H1 (cell line): ENCODE data around the gene PRICKLE1. TPM values are rescaled to one million over a fixed set of nuclear protein-coding genes. Genes with fewer than 3 reads are reported as not detected.

Experiments used
- CTCF ChIA-PET: fragments of 300-600 bp; sonication (Branson Sonifier 250); formaldehyde crosslinking; loops from one replicate; lab custom pipeline; 2021; ENCODE audit not compliant: partially characterized antibody; lab: Charles Lee
- POLR2A ChIA-PET: fragments of 300-600 bp; sonication (Branson Sonifier 250); formaldehyde crosslinking; loops from one replicate; lab custom pipeline; 2021; ENCODE audit warnings: inconsistent platforms; ENCODE audit not compliant: partially characterized antibody; lab: Charles Lee
- DNase-seq, 2 experiments: peaks; one replicate each; pipeline versions ENCODE4 v3.0.0 to v3.0.0-alpha.2; 2010 to 2022; ENCODE audit warnings: low spot score in 2 of 2, low read depth in 1 of 2, mixed read lengths in 1 of 2
- FAIRE-seq: peaks from 2 replicates; lab custom pipeline; 2011; peaks lifted over from hg19 to GRCh38; lab: Jason Lieb, UNC
- H2AFZ ChIP-seq: 2 replicates; pipeline ENCODE4 v1.8.1; 2012; ENCODE audit warnings: low read length, inconsistent platforms
- H2AK5ac ChIP-seq: 2 replicates; pipeline ENCODE4 v1.6.1; 2013; ENCODE audit warnings: low read depth, low read length
- H2BK120ac ChIP-seq: replicated peaks from 2 replicates; pipeline ENCODE3; 2013; ENCODE audit warnings: low read depth, low read length, inconsistent platforms
- H2BK12ac ChIP-seq: 2 replicates; pipeline ENCODE4 v1.6.1; 2013; ENCODE audit warnings: low read depth, low read length
- H2BK15ac ChIP-seq: 2 replicates; pipeline ENCODE4 v1.6.1; 2013; ENCODE audit warnings: low read length
- H2BK20ac ChIP-seq: 2 replicates; pipeline ENCODE4 v1.6.1; 2013; ENCODE audit warnings: low read length
- H2BK5ac ChIP-seq: 2 replicates; pipeline ENCODE4 v1.6.1; 2013; ENCODE audit warnings: low read depth, low read length
- H3K14ac ChIP-seq: 2 replicates; pipeline ENCODE4 v1.6.1; 2013; ENCODE audit warnings: inconsistent platforms; ENCODE audit not compliant: insufficient read length
- H3K18ac ChIP-seq: 2 replicates; pipeline ENCODE4 v1.6.1; 2013; ENCODE audit warnings: low read length; ENCODE audit errors: extremely low read depth
- H3K23ac ChIP-seq: 2 replicates; pipeline ENCODE4 v1.6.1; 2013; ENCODE audit warnings: inconsistent platforms; ENCODE audit not compliant: insufficient read length
- H3K23me2 ChIP-seq: 2 replicates; pipeline ENCODE4 v1.6.1; 2013; ENCODE audit warnings: low read depth, low read length
- H3K27ac ChIP-seq: 2 replicates; pipeline ENCODE4 v1.6.1; 2011; ENCODE audit warnings: low read depth, low read length, inconsistent platforms
- H3K27me3 ChIP-seq, 4 experiments: replicated peaks in 1 of 4; 1 replicate in 1 of 4; 2 replicates in 3 of 4; pipeline versions ENCODE4 v1.6.1 to v1.8.1; 2011 to 2013; ENCODE audit warnings: low read length in 3 of 4, mild to moderate bottlenecking in 3 of 4, inconsistent platforms in 2 of 4, mixed read lengths in 2 of 4, moderate library complexity in 1 of 4; ENCODE audit not compliant: control insufficient read depth in 3 of 4, insufficient read depth in 3 of 4; ENCODE audit errors: extremely low read depth in 1 of 4
- H3K36me3 ChIP-seq, 4 experiments: 2 replicates each; pipeline versions ENCODE4 v1.6.1 to v1.8.1; 2011 to 2013; ENCODE audit warnings: mild to moderate bottlenecking in 4 of 4, low read length in 3 of 4, moderate library complexity in 2 of 4, control low read depth in 1 of 4, inconsistent platforms in 1 of 4; ENCODE audit not compliant: insufficient read depth in 4 of 4, control insufficient read depth in 2 of 4
- H3K4ac ChIP-seq: replicated peaks from 2 replicates; pipeline ENCODE3; 2013; ENCODE audit warnings: low read length, low read depth, mixed read lengths, inconsistent platforms; ENCODE audit not compliant: insufficient read length
- H3K4me1 ChIP-seq, 4 experiments: replicated peaks in 1 of 4; 1 replicate in 1 of 4; 2 replicates in 3 of 4; pipeline versions ENCODE4 v1.6.1 to v1.8.1; 2011 to 2013; ENCODE audit warnings: low read length in 3 of 4, inconsistent platforms in 2 of 4, mixed read lengths in 1 of 4; ENCODE audit not compliant: insufficient read depth in 4 of 4, control insufficient read depth in 3 of 4
- H3K4me2 ChIP-seq, 2 experiments: 2 replicates each; pipeline versions ENCODE4 v1.6.1 to v1.8.1; 2011 to 2013; ENCODE audit warnings: low read depth in 2 of 2, low read length in 2 of 2, control low read depth in 1 of 2, inconsistent platforms in 1 of 2, mild to moderate bottlenecking in 1 of 2; ENCODE audit not compliant: insufficient read depth in 1 of 2
- H3K4me3 ChIP-seq, 4 experiments: fragments of 200-600, 300-600 bp in 1 of 4; sonication (generic), shearing (Covaris generic), sonication (Bioruptor Twin) in 1 of 4; 2 replicates each; pipeline versions ENCODE4 v1.5.1 to v1.8.1; 2011 to 2016; ENCODE audit warnings: low read length in 4 of 4, low read depth in 3 of 4, control low read depth in 2 of 4, inconsistent platforms in 2 of 4, mild to moderate bottlenecking in 2 of 4, mixed read lengths in 1 of 4, moderate library complexity in 1 of 4; ENCODE audit not compliant: insufficient read depth in 2 of 4; ENCODE audit errors: extremely low read depth in 1 of 4
- H3K56ac ChIP-seq: replicated peaks from 2 replicates; pipeline ENCODE3; 2013; ENCODE audit warnings: low read depth, mild to moderate bottlenecking, mixed read lengths, low read length, inconsistent platforms; ENCODE audit not compliant: insufficient read length
- H3K79me1 ChIP-seq: 2 replicates; pipeline ENCODE4 v1.6.1; 2013; ENCODE audit warnings: low read depth, low read length, control low read depth
- H3K79me2 ChIP-seq, 2 experiments: 2 replicates each; pipeline versions ENCODE4 v1.6.1 to v1.8.1; 2012 to 2013; ENCODE audit warnings: low read length in 2 of 2, mild to moderate bottlenecking in 2 of 2, inconsistent platforms in 1 of 2; ENCODE audit not compliant: insufficient read depth in 2 of 2, control insufficient read depth in 1 of 2
- H3K9ac ChIP-seq, 4 experiments: replicated peaks in 1 of 4; 1 replicate in 1 of 4; 2 replicates in 3 of 4; pipeline versions ENCODE4 v1.6.1 to v1.8.1; 2011 to 2013; ENCODE audit warnings: low read depth in 3 of 4, low read length in 3 of 4, control low read depth in 2 of 4, mild to moderate bottlenecking in 2 of 4, moderate library complexity in 2 of 4, inconsistent platforms in 1 of 4; ENCODE audit errors: extremely low read depth in 1 of 4
- H3K9me3 ChIP-seq, 2 experiments: 2 replicates each; pipeline versions ENCODE4 v1.6.1 to v1.8.1; 2012 to 2013; ENCODE audit warnings: mild to moderate bottlenecking in 2 of 2, moderate library complexity in 2 of 2, control low read depth in 1 of 2, inconsistent platforms in 1 of 2, low read depth in 1 of 2, low read length in 1 of 2, mixed read lengths in 1 of 2; ENCODE audit not compliant: insufficient read depth in 2 of 2
- H4K20me1 ChIP-seq, 2 experiments: replicated peaks in 1 of 2; 2 replicates each; pipeline versions ENCODE3 to v1.8.1; 2011 to 2013; ENCODE audit warnings: inconsistent platforms in 2 of 2, low read length in 2 of 2, mild to moderate bottlenecking in 1 of 2; ENCODE audit not compliant: insufficient read depth in 2 of 2, control insufficient read depth in 1 of 2
- H4K5ac ChIP-seq: 2 replicates; pipeline ENCODE4 v1.6.1; 2013; ENCODE audit warnings: low read length, low read depth, mixed read lengths, inconsistent platforms; ENCODE audit not compliant: insufficient read length
- H4K8ac ChIP-seq: 2 replicates; pipeline ENCODE4 v1.8.0; 2013; ENCODE audit warnings: mild to moderate bottlenecking, moderate library complexity, low read length, inconsistent platforms; ENCODE audit not compliant: insufficient read depth; ENCODE audit errors: extremely low read depth
- H4K91ac ChIP-seq: replicated peaks from 2 replicates; pipeline ENCODE3; 2013; ENCODE audit warnings: low read length, mixed read lengths, inconsistent platforms; ENCODE audit not compliant: insufficient read length
- ATF2 ChIP-seq: IDR thresholded peaks from 2 replicates; pipeline ENCODE4 v1.6.1; 2012; ENCODE audit warnings: low read length, inconsistent platforms
- CBX5 ChIP-seq: fragments of 300-800, 300-1000 bp; sonication (generic); IDR thresholded peaks from 2 replicates; pipeline ENCODE4 v1.7.1; 2016; ENCODE audit warnings: antibody characterized with exemption, low read length, low read depth
- CHD1 ChIP-seq: IDR thresholded peaks from 2 replicates; pipeline ENCODE4 v1.6.1; 2012; ENCODE audit warnings: low read depth, low read length, improper control_type of control experiment
- CHD2 ChIP-seq: IDR thresholded peaks from 2 replicates; pipeline ENCODE4 v1.6.1; 2012; ENCODE audit warnings: low read length, improper control_type of control experiment
- CTBP2 ChIP-seq: IDR thresholded peaks from 2 replicates; pipeline ENCODE4 v1.7.0; 2011; ENCODE audit warnings: borderline replicate concordance, mild to moderate bottlenecking, moderate library complexity, mixed read lengths, low read length; ENCODE audit not compliant: insufficient read depth, insufficient read length
- FOSL1 ChIP-seq: IDR thresholded peaks from 2 replicates; pipeline ENCODE4 v1.6.1; 2011; ENCODE audit warnings: mild to moderate bottlenecking, low read depth, low read length, moderate library complexity; ENCODE audit not compliant: insufficient read depth
- PHF8 ChIP-seq: fragments of 200-600 bp; sonication (generic); conservative IDR thresholded peaks from 2 replicates; pipeline ENCODE4 v1.7.1; 2012; ENCODE audit warnings: low read depth, mild to moderate bottlenecking, inconsistent platforms, low read length, moderate library complexity
- RFX5 ChIP-seq: IDR thresholded peaks from 2 replicates; pipeline ENCODE4 v1.6.1; 2011; ENCODE audit warnings: low read depth, low read length, improper control_type of control experiment, borderline replicate concordance
- SP1 ChIP-seq: IDR thresholded peaks from 2 replicates; pipeline ENCODE4 v1.6.1; 2011; ENCODE audit warnings: low read depth, low read length
- SUZ12 ChIP-seq: fragments of 200-600 bp; sonication (generic); IDR thresholded peaks from 2 replicates; pipeline ENCODE4 v1.6.1; 2012; ENCODE audit warnings: mild to moderate bottlenecking, inconsistent platforms, low read length, moderate library complexity, mixed read lengths
- USF2 ChIP-seq: IDR thresholded peaks from 2 replicates; pipeline ENCODE4 v1.6.1; 2011; ENCODE audit warnings: low read length, improper control_type of control experiment
- WGBS, 2 experiments: shearing (Covaris generic) in 1 of 2; methylation state at CpG; one replicate each; pipeline versions ENCODE4 v1.1.6 to v1.1.7; 2013 to 2015; ENCODE audit warnings: low lambda C conversion rate in 2 of 2, mixed read lengths in 2 of 2, inconsistent platforms in 1 of 2, low coverage in 1 of 2, missing lambda C conversion rate in 1 of 2; ENCODE audit not compliant: insufficient replicate concordance in 2 of 2, insufficient coverage in 1 of 2, insufficient read length in 1 of 2; ENCODE audit errors: extremely low coverage in 1 of 2, missing lambda C conversion rate in 1 of 2; 5-methylcytosine and 5-hydroxymethylcytosine counted together
- polyA plus RNA-seq, 7 experiments: library from polyadenylated mRNA; depleted of rRNA in 3 of 7; stranded (reverse) in 5 of 7; unstranded in 2 of 7; fragments of >200 nt in 5 of 7; fragments of 200-250 nt in 2 of 7; gene quantifications; 1 replicate in 5 of 7; 2 replicates in 1 of 7; 4 replicates in 1 of 7; pipeline versions ENCODE4 v1.2.1 to v1.2.3, GENCODE V29; 2011 to 2013; ENCODE audit warnings: missing spikeins in 2 of 7, mixed read lengths in 2 of 7
- total RNA-seq: library from RNA; stranded (reverse); fragmentation: NEBNext Ultra II Directional; extraction: Animal tissue kit (Norgen Biotek cat#: 25700); gene quantifications from 2 replicates; pipeline ENCODE4 v1.2.1, GENCODE V29; 2021

Gene PRICKLE1
- total and polyA plus RNA-seq, 2 of the 8 experiments (the other 6 are each of a cell fraction or from before 2014, with no cell fraction given) = 14.0 to 22.4 TPM

GRCh38 chr12:42450248-42450647 lies 139.3 kb downstream of the PRICKLE1 start:
- Histone ChIP-seq H3K4me2 (no peak overlapping the region), H3K23me2 (no peaks in the 10 kb centered on the region; the same call in 1 of the 2 replicates), H2BK5ac (no peak overlapping the region), H3K14ac (no peak overlapping the region), H2BK15ac (no peak overlapping the region), H3K18ac (no peak overlapping the region), H4K91ac (no peak overlapping the region), H3K4me1 (peaks cover 0 to 7% (median 0%) of the 10 kb centered on the region in 4 experiments; a peak in 3 of 7 replicates), H3K56ac (no peak overlapping the region), H4K20me1 (no peaks in the 10 kb centered on the region), H2AFZ (no peak overlapping the region), H2BK12ac (no peak overlapping the region), H2AK5ac (no peak overlapping the region), H2BK20ac (no peak overlapping the region), H3K79me1 (no peaks in the 10 kb centered on the region), H3K27ac (no peak overlapping the region), H3K79me2 (no peaks in the 10 kb centered on the region), H3K36me3 (peaks cover 0 to 7% (median 2%) of the 10 kb centered on the region in 4 experiments; a peak in 4 of 8 replicates), H3K4me3 (no peak overlapping the region), H3K4ac (no peak overlapping the region), H3K23ac (no peak overlapping the region), H4K5ac (no peak overlapping the region), H2BK120ac (no peak overlapping the region), H3K9ac (no peak overlapping the region), H3K27me3 (no peaks in the 10 kb centered on the region), H3K9me3 (no peaks in the 10 kb centered on the region), H4K8ac (no peak overlapping the region)
- ChIA-PET CTCF (interaction anchor here (0.6 to 1.0 kb wide), 2 partner anchors 116 to 889 kb away, joined by 3 to 4 read pairs; no protein-coding TSS in a partner anchor), POLR2A (interaction anchor here (1.1 to 1.4 kb wide), 3 partner anchors 9 to 12 kb away, joined by 3 read pairs; no protein-coding TSS in a partner anchor)
- 88% methylated on average over 2 of the region's 2 CpGs; no CpG with 5 or more reads in 1 of the 2 experiments for WGBS, 2 experiments
- DNase-seq = peak in 1 of 2 experiments; percentile 37
- FAIRE-seq = no peak
- no peak for TF ChIP-seq CHD2
- no peak for TF ChIP-seq CTBP2
- no peak for TF ChIP-seq SP1
- no peak for TF ChIP-seq SUZ12
- no peak for TF ChIP-seq FOSL1
- TF ChIP-seq USF2 = no peak
- TF ChIP-seq ATF2 = no peak
- TF ChIP-seq RFX5 = no peak
- TF ChIP-seq CBX5 = no peak
- no peak for TF ChIP-seq CHD1
- TF ChIP-seq PHF8 = no peak
